Mammary epithelial cell (primary cell): ENCODE results near the gene MEGF6.

ENCODE experiments used
- EZH2 ChIP-seq: IDR thresholded peaks from 2 replicates; pipeline ENCODE4 v1.6.1; 2012; ENCODE audit warnings: low read length, inconsistent platforms, borderline replicate concordance
- TF ChIP-seq, protein P1 (sequence below), 2 donors: IDR thresholded peaks in 1 of 2; conservative IDR thresholded peaks in 1 of 2; 2 replicates each; pipeline ENCODE4 v1.5.1; 2011 to 2012; ENCODE audit warnings: inconsistent platforms in 2 of 2, low read length in 2 of 2, mild to moderate bottlenecking in 2 of 2, control low read depth in 1 of 2, low read depth in 1 of 2; ENCODE audit not compliant: insufficient read depth in 1 of 2; ENCODE audit errors: extremely low read depth in 1 of 2

DNA sequence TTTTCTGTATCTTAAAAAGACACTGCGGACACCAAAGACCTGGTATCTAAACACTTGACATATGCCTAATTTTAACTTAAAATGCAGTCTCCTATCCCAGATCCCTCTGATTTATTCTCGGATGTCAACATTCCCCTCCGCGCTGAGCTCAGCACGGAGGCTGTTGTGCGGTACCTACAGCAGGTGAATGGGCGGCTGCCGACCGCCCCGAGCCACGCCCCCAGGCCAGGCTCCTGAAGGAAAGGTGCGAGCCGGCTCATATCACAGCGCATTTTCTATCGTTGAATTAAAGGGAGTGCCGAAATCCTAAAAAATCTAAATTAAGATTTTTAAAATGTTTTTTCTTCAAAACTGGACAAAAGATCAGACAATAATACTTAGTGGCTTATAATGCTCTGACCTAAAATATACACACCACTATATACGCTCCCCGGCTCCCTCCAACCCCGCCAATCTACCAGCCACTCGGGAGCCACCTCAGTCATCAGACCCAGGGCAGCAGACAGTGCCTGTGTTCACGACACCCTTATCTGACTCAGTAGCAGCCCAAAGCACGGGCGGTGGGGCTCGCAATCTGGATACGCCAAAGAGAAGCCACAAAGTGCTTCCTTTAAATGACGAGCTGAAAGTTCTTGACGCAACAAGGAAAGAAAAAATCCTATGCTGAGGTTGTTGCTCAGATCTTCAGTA is 34.5 kb upstream of the MEGF6 start:
- TF ChIP-seq, protein P1, sequence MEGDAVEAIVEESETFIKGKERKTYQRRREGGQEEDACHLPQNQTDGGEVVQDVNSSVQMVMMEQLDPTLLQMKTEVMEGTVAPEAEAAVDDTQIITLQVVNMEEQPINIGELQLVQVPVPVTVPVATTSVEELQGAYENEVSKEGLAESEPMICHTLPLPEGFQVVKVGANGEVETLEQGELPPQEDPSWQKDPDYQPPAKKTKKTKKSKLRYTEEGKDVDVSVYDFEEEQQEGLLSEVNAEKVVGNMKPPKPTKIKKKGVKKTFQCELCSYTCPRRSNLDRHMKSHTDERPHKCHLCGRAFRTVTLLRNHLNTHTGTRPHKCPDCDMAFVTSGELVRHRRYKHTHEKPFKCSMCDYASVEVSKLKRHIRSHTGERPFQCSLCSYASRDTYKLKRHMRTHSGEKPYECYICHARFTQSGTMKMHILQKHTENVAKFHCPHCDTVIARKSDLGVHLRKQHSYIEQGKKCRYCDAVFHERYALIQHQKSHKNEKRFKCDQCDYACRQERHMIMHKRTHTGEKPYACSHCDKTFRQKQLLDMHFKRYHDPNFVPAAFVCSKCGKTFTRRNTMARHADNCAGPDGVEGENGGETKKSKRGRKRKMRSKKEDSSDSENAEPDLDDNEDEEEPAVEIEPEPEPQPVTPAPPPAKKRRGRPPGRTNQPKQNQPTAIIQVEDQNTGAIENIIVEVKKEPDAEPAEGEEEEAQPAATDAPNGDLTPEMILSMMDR (conservative IDR thresholded peaks at IDR 0.05 in 1 of 2, IDR thresholded peaks at IDR 0.05 in 1 of 2; ENCODE audit: extremely low read depth in 1 of 2, insufficient read depth in 1 of 2, low read depth in 1 of 2, low read length in 2 of 2) = no peak
- TF ChIP-seq EZH2 = no peak
